ENCODE measurements around the gene OR52D1.

The OR52D1 gene

DNA sequence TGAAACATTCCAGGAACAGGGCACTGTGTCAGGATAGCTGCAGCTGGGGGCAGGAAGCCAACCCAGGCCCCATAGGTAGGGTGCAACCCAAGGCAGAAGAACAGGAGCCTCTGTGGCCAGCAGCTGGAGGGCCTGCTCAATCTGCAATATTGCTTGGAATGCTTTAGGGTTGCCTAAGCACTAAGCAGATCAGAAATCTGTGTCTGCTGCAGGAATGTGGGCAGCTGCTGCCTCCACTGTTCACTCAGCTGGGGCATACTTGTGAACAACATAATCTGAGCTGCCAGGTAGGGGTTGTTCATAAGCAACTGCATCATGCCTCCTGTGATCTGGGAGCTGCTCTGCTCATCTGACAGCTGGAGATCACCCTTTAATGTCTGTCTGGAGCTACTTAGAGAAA is 26.4 kb downstream of the OR52D1 start:
- DNase-seq, result no peak

DNA sequence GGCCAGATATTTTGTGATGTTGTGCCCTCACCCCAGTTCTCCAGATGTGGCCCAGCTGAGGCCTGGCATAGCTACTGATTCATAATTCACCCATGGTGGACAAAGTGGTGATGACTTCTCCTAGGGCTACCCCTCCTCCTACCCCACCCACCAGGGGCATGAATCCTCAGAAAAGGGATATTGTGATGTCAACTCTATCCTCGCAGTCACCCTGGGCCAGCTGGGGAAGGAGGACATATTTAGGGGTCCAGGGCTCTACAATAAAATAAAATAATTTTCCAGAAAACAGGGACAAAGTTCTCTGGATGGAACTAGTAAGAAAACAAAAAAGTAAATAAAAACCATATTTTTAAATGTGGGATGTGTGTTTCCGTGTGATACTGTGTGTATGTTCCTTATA is 28.1 kb downstream of the OR52D1 start, which contains the start of gene UBQLNL:
Gene UBQLNL (minus strand): TSS at position 101 of the 400 bp plus-strand sequence. CDS start 258 bp downstream, outside the sequence.
- DNase-seq, result no peak

DNA sequence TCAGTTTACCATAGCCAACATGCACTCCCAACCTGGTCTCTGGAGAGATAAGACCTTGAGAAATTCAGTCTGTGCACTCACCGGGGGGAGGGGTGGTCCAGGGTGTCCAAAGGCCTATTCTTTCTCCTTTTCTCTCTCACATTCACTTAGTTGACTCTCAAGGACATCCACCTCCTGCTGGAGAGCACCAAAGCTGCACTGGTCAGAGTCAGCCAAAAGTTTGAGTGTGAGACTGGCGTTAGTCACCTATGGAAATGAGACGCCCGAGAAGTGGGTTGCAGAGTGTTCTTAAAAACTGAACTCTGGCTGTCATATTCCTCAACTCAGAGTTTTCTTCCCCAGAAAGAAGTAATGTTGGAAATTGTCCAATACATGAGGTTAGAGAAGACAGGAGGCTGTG is 33.1 kb downstream of the OR52D1 start:
- DNase-seq, result no peak

DNA sequence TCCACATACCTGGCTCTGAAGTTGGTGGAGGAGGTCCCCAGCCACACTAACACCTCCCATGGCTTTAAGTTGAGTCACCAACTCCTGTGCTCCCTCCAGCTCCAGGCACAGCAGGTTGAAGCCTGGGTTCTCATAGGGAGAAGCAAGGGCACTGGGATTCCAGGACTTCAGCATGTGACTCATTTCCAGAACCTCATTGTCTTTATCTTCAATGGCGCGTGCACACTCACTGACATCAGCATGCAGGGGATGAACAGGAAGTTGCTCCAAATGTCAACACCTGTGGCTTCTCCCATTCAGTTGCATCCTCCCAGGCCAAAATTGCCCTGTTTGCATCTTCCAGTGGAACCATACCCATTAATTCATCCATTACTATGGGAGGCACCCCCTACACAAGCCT is 33.8 kb downstream of the OR52D1 start:
- DNase-seq, result no peak

GRCh38 chr11:5524756-5525155 is 36.3 kb downstream of the OR52D1 start:
- DNase-seq, result no peak

DNA sequence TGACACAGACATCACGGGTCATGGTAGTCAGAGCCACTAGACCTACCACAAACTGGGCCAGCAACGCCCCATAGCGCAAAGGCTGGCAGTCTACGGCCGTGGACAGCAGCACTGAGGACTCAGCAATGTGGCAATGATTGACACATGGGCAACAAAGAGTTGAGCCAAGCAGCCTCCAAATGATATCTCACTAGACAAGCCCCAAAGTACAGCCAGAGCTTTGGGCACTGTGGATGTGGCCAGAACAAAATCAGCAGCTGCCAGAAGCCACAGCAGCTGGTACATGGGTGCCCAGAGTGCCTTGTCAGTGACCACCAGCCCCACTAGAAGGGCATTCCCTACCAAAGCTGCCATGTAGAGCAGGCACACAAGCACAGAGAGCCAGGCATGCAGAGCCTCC is 39.2 kb downstream of the OR52D1 start:
- DNase-seq, result peak; percentile 49

GRCh38 chr11:5528495-5528894 is 40.0 kb downstream of the OR52D1 start:
- no peak for DNase-seq

GRCh38 chr11:5531053-5531831 is 42.8 kb downstream of the OR52D1 start:
- DNase-seq, result peak; percentile 56

DNA sequence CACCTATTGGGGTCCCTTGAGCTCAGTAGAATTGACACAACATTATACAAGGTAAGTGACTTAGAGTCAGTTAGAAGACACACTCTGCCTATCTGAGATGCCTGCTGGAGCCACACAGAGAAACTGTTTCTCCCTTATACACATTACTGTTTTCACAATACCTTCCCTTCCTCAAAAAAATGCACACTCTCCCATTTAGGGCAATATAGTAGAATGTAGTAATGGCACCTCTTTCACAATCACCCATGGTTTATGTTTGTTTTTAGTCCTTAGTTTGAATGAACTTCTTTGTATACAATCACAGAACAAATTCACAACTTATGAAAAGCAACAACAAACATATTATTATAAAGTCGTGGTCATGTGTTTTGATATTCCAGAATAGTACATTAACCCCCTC is 45.6 kb downstream of the OR52D1 start:
- peak; percentile 11 for DNase-seq

- no peak for DNase-seq
These were observed 48.0 kb downstream of the OR52D1 start for GRCh38 chr11:5536482-5536881.

Data from hematopoietic multipotent progenitor cell treated with erythropoietin and hydrocortisone succinate and interleukin-3 and kit ligand, for 8 days (in vitro differentiated cells).